K562 (cell line): ENCODE results near the gene SORCS2. TPM values are rescaled to one million over a fixed set of nuclear protein-coding genes. Genes with fewer than 3 reads are reported as not detected.

Experiments used
- ATAC-seq: fragments of 200-7000 bp; cut with Tn5 transposase; 3 replicates; pipeline ENCODE4 v1.9.1; 2020; ENCODE audit warnings: moderate library complexity
- BruUV-seq: library from RNA; stranded (reverse); fragments of 400-500 nt; replicated peaks from 2 replicates; lab custom pipeline; 2021; lab: Mats Ljungman, UMichigan
- CTCF ChIA-PET: fragments of 300-600 bp; formaldehyde crosslinking; extraction: SDS; loops from one replicate; lab custom pipeline; 2021; ENCODE audit warnings: low intra/inter-chr PET ratio; lab: Yijun Ruan, JAX
- POLR2A ChIA-PET: fragments of 300-600, 350-650 bp; sonication (Branson Sonifier 250); formaldehyde crosslinking; extraction: SDS; loops from one replicate; lab custom pipeline; 2021; ENCODE audit warnings: antibody characterized with exemption, inconsistent platforms; lab: Yijun Ruan, JAX
- DNase-seq, 4 experiments: peaks; one replicate each; pipeline versions ENCODE4 v3.0.0 to v3.0.0-alpha.2; 2011 to 2018; ENCODE audit warnings: low spot score in 3 of 4, mixed read lengths in 3 of 4; ENCODE audit errors: extremely low read depth in 1 of 4
- FAIRE-seq: peaks from 2 replicates; lab custom pipeline; 2011; peaks lifted over from hg19 to GRCh38; lab: Jason Lieb, UNC
- H2AFZ ChIP-seq: 2 replicates; pipeline ENCODE4 v1.6.0; 2011; ENCODE audit warnings: low read depth, low read length, control low read depth, inconsistent platforms
- H3K27ac ChIP-seq: fragments of 200-600 bp; 3 replicates; pipeline ENCODE4 v1.8.0; 2011; ENCODE audit warnings: low read depth, mild to moderate bottlenecking, control low read depth, inconsistent platforms, low read length, moderate library complexity, mixed read lengths; ENCODE audit errors: extremely low read depth
- H3K27me3 ChIP-seq, 2 experiments: fragments of 300-600 bp in 1 of 2; 2 replicates in 1 of 2; 3 replicates in 1 of 2; pipeline versions ENCODE4 v1.6.0 to v1.8.0; 2011; ENCODE audit warnings: inconsistent platforms in 2 of 2, low read length in 2 of 2, mild to moderate bottlenecking in 1 of 2, mixed read lengths in 1 of 2, moderate library complexity in 1 of 2; ENCODE audit not compliant: control insufficient read depth in 2 of 2, insufficient read depth in 2 of 2
- H3K36me3 ChIP-seq: fragments of 300-600 bp; 3 replicates; pipeline ENCODE4 v1.8.0; 2011; ENCODE audit warnings: mild to moderate bottlenecking, low read length, inconsistent platforms; ENCODE audit not compliant: control insufficient read depth, insufficient read depth
- H3K4me1 ChIP-seq, 2 experiments: fragments of 200-600 bp in 1 of 2; replicated peaks in 1 of 2; 2 replicates in 1 of 2; 3 replicates in 1 of 2; pipeline versions ENCODE4 v1.5.1 to v1.8.0; 2011; ENCODE audit warnings: inconsistent platforms in 2 of 2, low read length in 2 of 2, mild to moderate bottlenecking in 1 of 2, mixed read lengths in 1 of 2, moderate library complexity in 1 of 2; ENCODE audit not compliant: control insufficient read depth in 2 of 2, insufficient read depth in 2 of 2
- H3K4me2 ChIP-seq: 2 replicates; pipeline ENCODE4 v1.6.1; 2011; ENCODE audit warnings: low read length, control low read depth, inconsistent platforms, mixed read lengths; ENCODE audit not compliant: insufficient read depth
- H3K4me3 ChIP-seq: fragments of 200-600 bp; sonication (generic), shearing (Covaris generic); 2 replicates; pipeline ENCODE4 v1.5.1; 2016; ENCODE audit warnings: control low read depth, inconsistent platforms
- H3K79me2 ChIP-seq: fragments of 200-600 bp; 3 replicates; pipeline ENCODE4 v1.8.0; 2011; ENCODE audit warnings: low read length, inconsistent platforms; ENCODE audit not compliant: control insufficient read depth, insufficient read depth
- H3K9ac ChIP-seq, 2 experiments: 2 replicates each; pipeline versions ENCODE4 v1.6.0 to v1.6.1; 2011; ENCODE audit warnings: low read depth in 2 of 2, low read length in 2 of 2, control low read depth in 1 of 2, inconsistent platforms in 1 of 2, mild to moderate bottlenecking in 1 of 2, mixed read lengths in 1 of 2; ENCODE audit not compliant: insufficient read depth in 1 of 2
- H3K9me1 ChIP-seq: one replicate; pipeline ENCODE4 v1.6.0; 2011; ENCODE audit warnings: inconsistent platforms, mild to moderate bottlenecking, low read length, moderate library complexity; ENCODE audit not compliant: control insufficient read depth, insufficient read depth
- H3K9me3 ChIP-seq: replicated peaks from 2 replicates; pipeline ENCODE4 v1.5.1; 2011; ENCODE audit warnings: low read depth, low read length, inconsistent platforms; ENCODE audit not compliant: control insufficient read depth, insufficient read depth
- H4K20me1 ChIP-seq: replicated peaks from 2 replicates; pipeline ENCODE4 v1.6.1; 2011; ENCODE audit warnings: low read length, inconsistent platforms, mixed read lengths; ENCODE audit not compliant: control insufficient read depth, insufficient read depth
- ARID3B ChIP-seq: fragments of 250-450 bp; sonication (Bioruptor Pico); IDR thresholded peaks from 2 replicates; pipeline ENCODE4 v1.4.0; 2020; ENCODE audit warnings: borderline replicate concordance
- CAMTA2 ChIP-seq: fragments of 250-450 bp; sonication (Bioruptor Pico); conservative IDR thresholded peaks from 2 replicates; pipeline ENCODE4 v1.5.1; 2022
- CBX1 ChIP-seq: sonication (generic); IDR thresholded peaks from 2 replicates; pipeline ENCODE4 v1.6.1; 2016; ENCODE audit warnings: antibody characterized with exemption, low read depth, mild to moderate bottlenecking
- ELF1 ChIP-seq: fragments of 200-800 bp; sonication (Bioruptor generic); IDR thresholded peaks from 2 replicates; pipeline ENCODE4 v1.6.1; 2016; ENCODE audit warnings: missing genetic modification characterization, missing compliant biosample characterization
- ERF ChIP-seq: fragments of 450-650 bp; formaldehyde crosslinking; IDR thresholded peaks from 2 replicates; pipeline ENCODE4 v1.4.0; 2020; ENCODE audit warnings: mild to moderate bottlenecking, mixed read lengths
- GATAD2B ChIP-seq: fragments of 450-650 bp; IDR thresholded peaks from 2 replicates; pipeline ENCODE4 v1.6.1; 2017; ENCODE audit warnings: mild to moderate bottlenecking, borderline replicate concordance
- GTF2A2 ChIP-seq: IDR thresholded peaks from 2 replicates; pipeline ENCODE4 v1.6.1; 2016; ENCODE audit warnings: mild to moderate bottlenecking, missing genetic modification characterization, missing compliant biosample characterization
- MYNN ChIP-seq, 2 experiments: sonication (generic); formaldehyde crosslinking in 1 of 2; IDR thresholded peaks; 2 replicates each; pipeline versions ENCODE4 v1.5.0 to v1.6.1; 2016 to 2020; ENCODE audit warnings: antibody characterized with exemption in 1 of 2, missing genetic modification reagents in 1 of 2
- NFYB ChIP-seq: IDR thresholded peaks from 2 replicates; pipeline ENCODE4 v1.6.1; 2011; ENCODE audit warnings: mild to moderate bottlenecking, moderate library complexity; ENCODE audit not compliant: insufficient read length; ENCODE audit errors: extremely low read depth
- PYGO2 ChIP-seq: fragments of 450-650 bp; IDR thresholded peaks from 2 replicates; pipeline ENCODE4 v1.6.1; 2016; ENCODE audit warnings: mild to moderate bottlenecking, missing genetic modification characterization, moderate library complexity, missing compliant biosample characterization
- SRSF9 ChIP-seq: fragments of 200-400 bp; formaldehyde crosslinking; IDR thresholded peaks from 2 replicates; pipeline ENCODE4 v1.6.1; 2017; ENCODE audit warnings: low read depth, low read length, borderline replicate concordance
- THAP12 ChIP-seq: fragments of 250-450 bp; sonication (Bioruptor Pico); IDR thresholded peaks from 2 replicates; pipeline ENCODE4 v1.9.0; 2021; ENCODE audit warnings: mild to moderate bottlenecking, inconsistent platforms
- THAP7 ChIP-seq: fragments of 250-450 bp; sonication (Bioruptor Pico); IDR thresholded peaks from 2 replicates; pipeline ENCODE4 v1.5.0; 2021
- XRCC3 ChIP-seq: fragments of 450-650 bp; IDR thresholded peaks from 2 replicates; pipeline ENCODE4 v1.6.1; 2017; ENCODE audit warnings: mild to moderate bottlenecking, moderate library complexity
- ZNF12 ChIP-seq: sonication (generic); formaldehyde crosslinking; IDR thresholded peaks from 2 replicates; pipeline ENCODE4 v1.4.0; 2020; ENCODE audit warnings: mild to moderate bottlenecking, missing genetic modification reagents
- ZNF408 ChIP-seq: fragments of 250-450 bp; sonication (Bioruptor Pico); IDR thresholded peaks from 2 replicates; pipeline ENCODE4 v1.4.0; 2020; ENCODE audit warnings: low read depth, mild to moderate bottlenecking, moderate library complexity
- ZNF696 ChIP-seq: fragments of 250-450 bp; sonication (Bioruptor Pico); conservative IDR thresholded peaks from 2 replicates; pipeline ENCODE4 v1.4.0; 2020; ENCODE audit warnings: mild to moderate bottlenecking, moderate library complexity
- ZNF75A ChIP-seq: fragments of 450-650 bp; formaldehyde crosslinking; IDR thresholded peaks from 2 replicates; pipeline ENCODE4 v1.4.0; 2020; ENCODE audit warnings: mild to moderate bottlenecking
- WGBS: fragments of 100-300 bp; shearing (Covaris generic); methylation state at CpG from one replicate; pipeline ENCODE4 v1.1.6; 2016; ENCODE audit warnings: low coverage, mixed read lengths; ENCODE audit not compliant: insufficient coverage; ENCODE audit errors: missing lambda C conversion rate; 5-methylcytosine and 5-hydroxymethylcytosine counted together
- in situ Hi-C: fragments of 300-500 bp; cut with MboI; formaldehyde crosslinking; loops from 4 replicates; pipeline ENCODE4 v1.15.0; 2018; ENCODE audit warnings: inconsistent platforms, mixed read lengths
- intact Hi-C: fragments of 100-400 bp; cut with micrococcal nuclease; formaldehyde crosslinking; loops from 2 replicates; pipeline ENCODE4 v1.14.2; 2022
- polyA plus RNA-seq, 8 experiments: library from polyadenylated mRNA; depleted of rRNA in 4 of 8; stranded (reverse) in 5 of 8; unstranded in 3 of 8; fragments of >200 nt; fragmentation: Nextera tagmentation in 2 of 8; fragmentation: Illumina TruSeq in 1 of 8; extraction: Ambion mirVana in 2 of 8; extraction: Trizol in 1 of 8; gene quantifications; 2 replicates each; pipeline versions ENCODE4 v1.2.1 to v1.2.3, GENCODE V29; 2011 to 2014; ENCODE audit warnings: inconsistent platforms in 1 of 8, missing spikeins in 1 of 8
- total RNA-seq, 7 experiments: library from RNA; depleted of rRNA in 6 of 7; stranded (reverse); fragments of >200 nt in 6 of 7; fragmentation: Illumina TruSeq in 2 of 7; extraction: Trizol in 2 of 7; gene quantifications; 2 replicates each; pipeline versions ENCODE4 v1.2.1 to v1.2.3, GENCODE V29; 2011 to 2021; ENCODE audit warnings: low replicate concordance in 1 of 7

SORCS2 gene
- total and polyA plus RNA-seq, 9 of the 15 experiments (the other 6 are each of a cell fraction or from before 2014, with no cell fraction given) = not detected

- 0% methylated on average over 8 of the region's 8 CpGs for WGBS
- in situ Hi-C loops = no loop called here
- Histone ChIP-seq H3K27me3 (peaks cover 15 to 67% of the 10 kb centered on the region in 2 experiments; a peak in 3 of 5 replicates), H2AFZ (no peak overlapping the region), H3K4me3 (no peak overlapping the region), H3K4me2 (no peak overlapping the region), H3K27ac (no peak overlapping the region), H4K20me1 (0 out of 2 replicates have a peak, but pooled peaks cover 7% of the 10 kb centered on the region), H3K4me1 (peaks cover 0 to 12% of the 10 kb centered on the region in 2 experiments; a peak in 1 of 5 replicates), H3K9me1 (no peaks in the 10 kb centered on the region), H3K36me3 (no peaks in the 10 kb centered on the region), H3K9me3 (0 out of 2 replicates have a peak, but pooled peaks cover under 1% of the 10 kb centered on the region), H3K9ac (no peak overlapping the region), H3K79me2 (no peaks in the 10 kb centered on the region)
- intact Hi-C loops = no loop called here
- ChIA-PET POLR2A (interaction anchor here (0.9 to 1.5 kb wide), 2 partner anchors 8 to 10 kb away, joined by 3 to 4 read pairs; no protein-coding TSS in a partner anchor), CTCF (no interaction called here)
- no peak for ATAC-seq
- BruUV-seq = no TSS peak
- DNase-seq = no peak
- FAIRE-seq = no peak
- TF ChIP-seq ERF (no peak), ZNF696 (no peak), ZNF12 (CRISPR knock-in tag) (no peak), ZNF408 (CRISPR knock-in tag) (no peak), THAP7 (CRISPR knock-in tag) (no peak), ELF1 (tag) (no peak), ZNF75A (no peak), GTF2A2 (tag) (no peak), CBX1 (no peak), PYGO2 (tag) (no peak), ARID3B (no peak), MYNN (IDR thresholded peaks at IDR 0.05) (no peak), MYNN (CRISPR knock-in tag; IDR thresholded peaks at IDR 0.05) (no peak), THAP12 (CRISPR knock-in tag) (no peak), NFYB (no peak), XRCC3 (no peak), SRSF9 (no peak), GATAD2B (no peak), CAMTA2 (no peak)
These were observed 550.5 kb downstream of the SORCS2 start for GRCh38 chr4:7742807-7743280.
